IMR-90 (cell line): ENCODE measurements around the gene WEE1. TPM values are rescaled to one million over a fixed set of nuclear protein-coding genes. Genes with fewer than 3 reads are reported as not detected.

Experiments
- ATAC-seq: fragments of 200-7000 bp; cut with Tn5 transposase; 2 replicates; pipeline ENCODE4 v1.9.1; 2020; ENCODE audit warnings: low read depth, mild to moderate bottlenecking, moderate library complexity
- BruUV-seq: library from RNA; stranded (reverse); fragments of 400-500 nt; replicated peaks from 2 replicates; lab custom pipeline; 2021; lab: Mats Ljungman, UMichigan
- CTCF ChIA-PET: fragments of 300-600 bp; formaldehyde crosslinking; extraction: SDS; loops from one replicate; lab custom pipeline; 2021; ENCODE audit warnings: antibody characterized with exemption; lab: Yijun Ruan, JAX
- POLR2A ChIA-PET: fragments of 300-600 bp; sonication (Branson Sonifier 250); formaldehyde crosslinking; loops from one replicate; lab custom pipeline; 2022; ENCODE audit warnings: antibody characterized with exemption; ENCODE audit not compliant: unreplicated experiment; lab: Charles Lee
- DNase-seq: peaks from one replicate; pipeline ENCODE4 v3.0.0; 2013
- H2AFZ ChIP-seq: replicated peaks from 2 replicates; pipeline ENCODE3; 2013; ENCODE audit warnings: low read length, mild to moderate bottlenecking; ENCODE audit not compliant: poor library complexity
- H2AK5ac ChIP-seq: 2 replicates; pipeline ENCODE4 v1.6.1; 2013; ENCODE audit warnings: low read depth, low read length, inconsistent platforms
- H2AK9ac ChIP-seq: replicated peaks from 2 replicates; pipeline ENCODE3; 2013; ENCODE audit warnings: mild to moderate bottlenecking, low read depth, low read length, moderate library complexity; ENCODE audit not compliant: poor library complexity
- H2BK120ac ChIP-seq: 2 replicates; pipeline ENCODE4 v1.6.1; 2013; ENCODE audit warnings: low read depth, low read length, inconsistent platforms
- H2BK15ac ChIP-seq: 3 replicates; pipeline ENCODE4 v1.6.1; 2013; ENCODE audit warnings: low read depth, low read length, inconsistent platforms
- H2BK20ac ChIP-seq: 2 replicates; pipeline ENCODE4 v1.6.1; 2013; ENCODE audit warnings: low read depth, mild to moderate bottlenecking, inconsistent platforms, low read length, moderate library complexity
- H2BK5ac ChIP-seq: 2 replicates; pipeline ENCODE4 v1.6.1; 2013; ENCODE audit warnings: mild to moderate bottlenecking, low read depth, low read length, inconsistent platforms; ENCODE audit not compliant: poor library complexity, severe bottlenecking
- H3K14ac ChIP-seq: replicated peaks from 2 replicates; pipeline ENCODE4 v1.6.1; 2013; ENCODE audit warnings: low read depth, low read length, inconsistent platforms
- H3K18ac ChIP-seq: 2 replicates; pipeline ENCODE4 v1.6.1; 2013; ENCODE audit warnings: low read depth, low read length, control low read depth
- H3K23ac ChIP-seq: 2 replicates; pipeline ENCODE4 v1.6.1; 2013; ENCODE audit warnings: low read depth, low read length, inconsistent platforms
- H3K27ac ChIP-seq: 2 replicates; pipeline ENCODE4 v1.5.1; 2013; ENCODE audit warnings: mild to moderate bottlenecking, control low read depth, low read length; ENCODE audit not compliant: insufficient read depth
- H3K27me3 ChIP-seq: 2 replicates; pipeline ENCODE4 v1.6.1; 2013; ENCODE audit warnings: low read length; ENCODE audit not compliant: control insufficient read depth, insufficient read depth
- H3K36me3 ChIP-seq: 2 replicates; pipeline ENCODE4 v1.6.1; 2013; ENCODE audit warnings: low read length, mixed read lengths; ENCODE audit not compliant: control insufficient read depth, insufficient read depth
- H3K4ac ChIP-seq: 2 replicates; pipeline ENCODE4 v1.6.1; 2013; ENCODE audit warnings: low read depth, low read length, inconsistent platforms
- H3K4me1 ChIP-seq: 2 replicates; pipeline ENCODE4 v1.6.1; 2013; ENCODE audit warnings: low read length, mixed read lengths; ENCODE audit not compliant: control insufficient read depth, insufficient read depth
- H3K4me2 ChIP-seq: 2 replicates; pipeline ENCODE4 v1.6.1; 2013; ENCODE audit warnings: low read depth, mild to moderate bottlenecking, control low read depth, low read length, moderate library complexity
- H3K4me3 ChIP-seq: 2 replicates; pipeline ENCODE4 v1.5.1; 2013; ENCODE audit warnings: low read depth, mild to moderate bottlenecking, control low read depth, low read length, moderate library complexity; ENCODE audit not compliant: insufficient read depth
- H3K56ac ChIP-seq: 2 replicates; pipeline ENCODE4 v1.6.1; 2013; ENCODE audit warnings: low read length, inconsistent platforms; ENCODE audit not compliant: insufficient read depth; ENCODE audit errors: extremely low read depth
- H3K79me1 ChIP-seq, 2 experiments: 2 replicates each; pipeline ENCODE4 v1.6.1; 2013; ENCODE audit warnings: low read length in 2 of 2, inconsistent platforms in 1 of 2, low read depth in 1 of 2
- H3K9ac ChIP-seq: 2 replicates; pipeline ENCODE4 v1.6.1; 2013; ENCODE audit warnings: low read depth, low read length, control low read depth
- H3K9me1 ChIP-seq: 2 replicates; pipeline ENCODE4 v1.6.1; 2013; ENCODE audit warnings: low read length, inconsistent platforms; ENCODE audit not compliant: insufficient read depth
- H3K9me3 ChIP-seq: 2 replicates; pipeline ENCODE4 v1.6.1; 2013; ENCODE audit warnings: low read length; ENCODE audit not compliant: control insufficient read depth, insufficient read depth
- H4K20me1 ChIP-seq: 2 replicates; pipeline ENCODE4 v1.6.1; 2013; ENCODE audit warnings: low read length, inconsistent platforms; ENCODE audit not compliant: insufficient read depth
- H4K5ac ChIP-seq: 2 replicates; pipeline ENCODE4 v1.6.1; 2013; ENCODE audit warnings: mild to moderate bottlenecking, low read depth, low read length, control low read depth
- H4K8ac ChIP-seq, 2 experiments: 2 replicates each; pipeline ENCODE4 v1.6.1; 2013; ENCODE audit warnings: low read depth in 2 of 2, low read length in 2 of 2, control low read depth in 1 of 2, inconsistent platforms in 1 of 2
- H4K91ac ChIP-seq: 2 replicates; pipeline ENCODE4 v1.6.1; 2013; ENCODE audit warnings: low read depth, low read length, inconsistent platforms; ENCODE audit not compliant: insufficient read depth
- CEBPB ChIP-seq: IDR thresholded peaks from 2 replicates; pipeline ENCODE4 v1.6.1; 2012; ENCODE audit warnings: low read depth, low read length, improper control_type of control experiment
- RAD21 ChIP-seq: IDR thresholded peaks from 2 replicates; pipeline ENCODE4 v1.6.1; 2012; ENCODE audit warnings: low read length, improper control_type of control experiment
- WGBS, 2 experiments: methylation state at CpG; one replicate each; pipeline versions ENCODE4 v1.1.5 to v1.1.7; 2013; ENCODE audit warnings: missing lambda C conversion rate in 2 of 2; ENCODE audit not compliant: insufficient read length in 1 of 2; ENCODE audit errors: extremely low coverage in 2 of 2; 5-methylcytosine and 5-hydroxymethylcytosine counted together
- dilution Hi-C: fragments of 300-500 bp; cut with HindIII; formaldehyde crosslinking; loops from one replicate; pipeline ENCODE4 v1.14.3; 2018; ENCODE audit warnings: low sequenced_read_pairs; ENCODE audit not compliant: unreplicated experiment
- in situ Hi-C: fragments of 300-500 bp; cut with MboI; formaldehyde crosslinking; loops from 3 replicates; pipeline ENCODE4 v1.14.3; 2019; ENCODE audit warnings: low sequenced_read_pairs, inconsistent platforms, mixed read lengths
- intact Hi-C: fragments of 100-400 bp; cut with micrococcal nuclease; formaldehyde crosslinking; loops from 2 replicates; pipeline ENCODE4 v1.10.0; 2022
- polyA plus RNA-seq, 3 experiments: library from polyadenylated mRNA; depleted of rRNA; stranded (reverse); fragments of >200 nt; gene quantifications; 2 replicates each; pipeline ENCODE4 v1.2.3, GENCODE V29; 2012; ENCODE audit warnings: low replicate concordance in 1 of 3
- total RNA-seq: library from RNA; depleted of rRNA; stranded (reverse); fragments of >200 nt; gene quantifications from 2 replicates; pipeline ENCODE4 v1.2.3, GENCODE V29; 2012

The WEE1 gene
- total and polyA plus RNA-seq, 2 of the 4 experiments (the other 2 are of a cell fraction), result 26.5 to 29.2 TPM

GRCh38 chr11:9619004-9619403, 45.5 kb downstream of the WEE1 start:
- Histone ChIP-seq H4K8ac (peak overlapping the region in 1 of 2 experiments; percentile 35; a peak in 1 of 4 replicates), H2BK15ac (no peak overlapping the region; the same call in 2 of the 3 replicates), H2BK120ac (peak overlapping the region; percentile 85), H3K9me1 (peaks cover 28% of the 10 kb centered on the region), H3K14ac (0 out of 2 replicates have a peak overlapping the region, but pooled peaks have one; percentile 81), H3K9me3 (no peaks in the 10 kb centered on the region), H3K4ac (peak overlapping the region; percentile 58), H3K36me3 (no peaks in the 10 kb centered on the region), H2BK5ac (no peak overlapping the region), H3K27me3 (no peaks in the 10 kb centered on the region), H4K5ac (no peak overlapping the region), H3K4me3 (no peak overlapping the region), H3K27ac (no peak overlapping the region), H3K4me2 (no peak overlapping the region), H4K20me1 (no peaks in the 10 kb centered on the region), H2AK5ac (peak overlapping the region; percentile 95), H3K18ac (no peak overlapping the region), H3K79me1 (peaks cover 0 to 23% of the 10 kb centered on the region in 2 experiments), H3K56ac (0 out of 2 replicates have a peak overlapping the region, but pooled peaks have one; percentile 10), H3K23ac (no peak overlapping the region), H3K4me1 (peaks cover 9% of the 10 kb centered on the region), H2AK9ac (no peak overlapping the region), H3K9ac (no peak overlapping the region), H2AFZ (no peak overlapping the region), H2BK20ac (peak overlapping the region; percentile 74; the same call in 1 of the 2 replicates), H4K91ac (peak overlapping the region; percentile 55; the same call in 1 of the 2 replicates)
- POLR2A ChIA-PET, result no interaction called here
- no CpG with 5 or more reads among the region's 1 CpG for WGBS, 2 experiments
- BruUV-seq, result no TSS peak
- dilution Hi-C loops, result no loop called here
- intact Hi-C loops, result loop anchor here (5.0 kb wide), 1 partner anchor 43 kb away; the partner anchor contains the start of gene SWAP70
- no peak for TF ChIP-seq CEBPB
- no peak for TF ChIP-seq RAD21
- CTCF ChIA-PET, result interaction anchor here (0.6 kb wide), 1 partner anchor 157 kb away, joined by 3 read pairs; no protein-coding TSS in a partner anchor
- in situ Hi-C loops, result loop anchor here (5.0 to 25.0 kb wide), 3 partner anchors 43 to 693 kb away; partner anchors contain the start of genes ADM and SWAP70
- DNase-seq, result no peak
- no peak for ATAC-seq
